Astrocyte of the cerebellum (primary cell): Measurements from ENCODE around the gene CEND1.

ENCODE experiments used
- DNase-seq: peaks from one replicate; pipeline ENCODE4 v3.0.0-alpha.2; 2011; ENCODE audit warnings: low read depth
- H3K4me3 ChIP-seq: 2 replicates; pipeline ENCODE4 v1.5.1; 2011; ENCODE audit warnings: mild to moderate bottlenecking, low read depth, low read length, moderate library complexity
- CTCF ChIP-seq: IDR thresholded peaks from 2 replicates; pipeline ENCODE4 v1.5.1; 2012; ENCODE audit warnings: low read length, low read depth, moderate library complexity, mild to moderate bottlenecking; ENCODE audit errors: missing control alignments
- in situ Hi-C: cut with HindIII; loops from 2 replicates; pipeline ENCODE4 v1.10.0; 2017; ENCODE audit warnings: low sequenced_read_pairs

Gene CEND1

GRCh38 chr11:789943-790342 is at the start of gene CEND1:
Gene CEND1 (minus strand): TSS chr11:790090. CDS start chr11:788576, 1,514 bp downstream.
- no peak for TF ChIP-seq CTCF
- peak within 1 kb of the TSS; percentile 28 for H3K4me3 ChIP-seq
- in situ Hi-C loops, result no loop called here
- DNase-seq, result no peak

- TF ChIP-seq CTCF, result no peak
- H3K4me3 ChIP-seq, result no peak overlapping the region
- in situ Hi-C loops, result no loop called here
- DNase-seq, result no peak
Measured at GRCh38 chr11:839280-839623, 49.4 kb upstream of the CEND1 start.

GRCh38 chr11:838441-839279 is 48.8 kb upstream of the CEND1 start:
- DNase-seq, result no peak
- peak; percentile 15 for TF ChIP-seq CTCF
- in situ Hi-C loops, result no loop called here
- H3K4me3 ChIP-seq, result no peak overlapping the region

- TF ChIP-seq CTCF, result no peak
- in situ Hi-C loops, result no loop called here
- H3K4me3 ChIP-seq, result no peak overlapping the region
- no peak for DNase-seq
Measured at GRCh38 chr11:837990-838307, 48.1 kb upstream of the CEND1 start.

GRCh38 chr11:837189-837989 is 47.5 kb upstream of the CEND1 start:
- TF ChIP-seq CTCF, result no peak
- in situ Hi-C loops, result no loop called here
- H3K4me3 ChIP-seq, result no peak overlapping the region
- DNase-seq, result no peak

- TF ChIP-seq CTCF, result no peak
- in situ Hi-C loops, result no loop called here
- no peak for DNase-seq
- H3K4me3 ChIP-seq, result no peak overlapping the region
Measured at GRCh38 chr11:836700-837099, 46.8 kb upstream of the CEND1 start.
